GM12873 (cell line): ENCODE results near the gene SPOUT1.

ENCODE experiments used
- CTCF ChIP-seq: IDR thresholded peaks from 2 replicates; pipeline ENCODE4 v1.5.1; 2012; ENCODE audit warnings: low read depth, mild to moderate bottlenecking, moderate library complexity, low read length, control low read depth; ENCODE audit not compliant: insufficient read depth; ENCODE audit errors: missing control alignments

SPOUT1 gene

GRCh38 chr9:128770286-128771030, 59.1 kb downstream of the SPOUT1 start:
- no peak for TF ChIP-seq CTCF
